HG02623 (cell line): ENCODE measurements around the gene GP1BB.
"Not testable (repeated sequence)": the region's sequence is repeated elsewhere in the genome, so short reads cannot be mapped to it uniquely, and the experiment has no call there.

ENCODE experiments used
- ATAC-seq: cut with Tn5 transposase; IDR thresholded peaks from one replicate; pipeline ENCODE4 v1.9.1; 2021; ENCODE audit warnings: moderate library complexity; ENCODE audit not compliant: unreplicated experiment

The GP1BB gene

GRCh38 chr22:19693581-19693980 is 29.8 kb upstream of the GP1BB start:
- ATAC-seq, result no peak

- no peak for ATAC-seq
Observed at GRCh38 chr22:19693981-19694670, 29.2 kb upstream of the GP1BB start.

- no peak for ATAC-seq
Observed at GRCh38 chr22:19694696-19695095, 28.6 kb upstream of the GP1BB start.

- no peak for ATAC-seq
Observed at GRCh38 chr22:19696504-19697276, 26.6 kb upstream of the GP1BB start.

GRCh38 chr22:19697871-19698270 is 25.5 kb upstream of the GP1BB start:
- not testable (repeated sequence) for ATAC-seq

GRCh38 chr22:19700790-19701419 is 22.4 kb upstream of the GP1BB start:
- no peak for ATAC-seq

- ATAC-seq, result no peak
Observed at GRCh38 chr22:19701420-19702145, 21.8 kb upstream of the GP1BB start.

- no peak for ATAC-seq
Observed at GRCh38 chr22:19703869-19704268, 19.5 kb upstream of the GP1BB start.

- no peak for ATAC-seq
Observed at GRCh38 chr22:19704355-19705015, 18.9 kb upstream of the GP1BB start.

- no peak for ATAC-seq
Observed at GRCh38 chr22:19705181-19705934, 18.0 kb upstream of the GP1BB start.

GRCh38 chr22:19706661-19707151 is 16.6 kb upstream of the GP1BB start:
- ATAC-seq, result no peak

GRCh38 chr22:19707347-19708290 is 15.7 kb upstream of the GP1BB start:
- no peak for ATAC-seq

- no peak for ATAC-seq
Observed at GRCh38 chr22:19708321-19709011, 14.9 kb upstream of the GP1BB start.

- no peak for ATAC-seq
Observed at GRCh38 chr22:19709063-19709769, 14.1 kb upstream of the GP1BB start.

- ATAC-seq, result no peak
Observed at GRCh38 chr22:19710020-19710768, 13.1 kb upstream of the GP1BB start.

- ATAC-seq, result no peak
Observed at GRCh38 chr22:19710769-19711106, 12.6 kb upstream of the GP1BB start.

- ATAC-seq, result no peak
Observed at GRCh38 chr22:19713245-19713644, 10.1 kb upstream of the GP1BB start.
